Measurements from ENCODE around the gene KIF1A. TPM values are rescaled to one million over a fixed set of nuclear protein-coding genes. Genes with fewer than 3 reads are reported as not detected.
A peak's percentile ranks its signal among the peaks of the same experiment; 100 is the strongest.

The KIF1A gene
- total and polyA plus RNA-seq, 2 of the 13 experiments (the other 11 are each of a cell fraction or from before 2014, with no cell fraction given), result 0.01 TPM; not detected in 1

DNA sequence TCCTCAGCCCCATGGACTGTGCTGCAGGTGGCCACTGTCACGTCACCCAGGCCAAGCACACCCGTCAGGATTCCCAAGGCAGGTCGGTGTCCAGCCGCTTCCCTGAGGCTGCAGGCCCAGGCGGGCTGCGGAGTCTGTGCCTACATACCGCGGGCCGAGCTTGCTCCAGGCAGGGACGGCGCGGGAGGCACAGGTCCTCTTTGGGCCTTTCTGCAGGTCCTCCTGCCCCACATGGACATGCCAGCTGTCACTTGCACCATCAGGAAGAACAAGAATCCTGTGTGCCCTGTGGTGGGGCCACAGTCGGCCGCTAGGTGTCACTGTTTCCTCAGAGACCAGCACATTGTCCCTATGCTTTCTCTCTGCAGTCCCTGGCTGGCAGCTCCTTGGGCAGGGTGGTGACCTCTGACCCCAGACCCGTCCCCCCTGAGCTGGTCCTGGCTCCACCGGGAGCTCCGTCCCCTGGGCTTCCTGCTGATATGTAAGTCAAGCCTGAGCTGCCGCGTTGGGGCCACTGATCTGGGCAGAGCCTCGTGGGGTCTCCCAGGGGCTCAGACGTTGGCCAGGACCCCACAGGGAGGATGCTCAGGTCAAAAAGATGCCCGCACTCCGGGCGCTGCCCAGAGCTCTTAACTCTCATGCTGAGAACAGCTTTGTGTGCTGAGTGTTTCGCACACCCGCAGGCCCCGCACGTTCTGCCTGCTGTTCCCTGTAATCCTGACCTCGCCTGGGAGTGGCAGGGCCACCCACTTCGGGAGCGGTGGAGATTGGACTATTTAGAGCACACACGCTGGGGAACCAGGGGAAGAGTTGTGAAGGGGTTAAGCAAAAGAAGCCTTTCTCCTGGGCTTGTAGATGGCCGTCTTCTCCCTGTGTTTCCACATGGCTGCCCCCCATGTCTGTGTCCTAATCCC is 31.3 kb upstream of the KIF1A start (continued):
- TF ChIP-seq, protein P1, sequence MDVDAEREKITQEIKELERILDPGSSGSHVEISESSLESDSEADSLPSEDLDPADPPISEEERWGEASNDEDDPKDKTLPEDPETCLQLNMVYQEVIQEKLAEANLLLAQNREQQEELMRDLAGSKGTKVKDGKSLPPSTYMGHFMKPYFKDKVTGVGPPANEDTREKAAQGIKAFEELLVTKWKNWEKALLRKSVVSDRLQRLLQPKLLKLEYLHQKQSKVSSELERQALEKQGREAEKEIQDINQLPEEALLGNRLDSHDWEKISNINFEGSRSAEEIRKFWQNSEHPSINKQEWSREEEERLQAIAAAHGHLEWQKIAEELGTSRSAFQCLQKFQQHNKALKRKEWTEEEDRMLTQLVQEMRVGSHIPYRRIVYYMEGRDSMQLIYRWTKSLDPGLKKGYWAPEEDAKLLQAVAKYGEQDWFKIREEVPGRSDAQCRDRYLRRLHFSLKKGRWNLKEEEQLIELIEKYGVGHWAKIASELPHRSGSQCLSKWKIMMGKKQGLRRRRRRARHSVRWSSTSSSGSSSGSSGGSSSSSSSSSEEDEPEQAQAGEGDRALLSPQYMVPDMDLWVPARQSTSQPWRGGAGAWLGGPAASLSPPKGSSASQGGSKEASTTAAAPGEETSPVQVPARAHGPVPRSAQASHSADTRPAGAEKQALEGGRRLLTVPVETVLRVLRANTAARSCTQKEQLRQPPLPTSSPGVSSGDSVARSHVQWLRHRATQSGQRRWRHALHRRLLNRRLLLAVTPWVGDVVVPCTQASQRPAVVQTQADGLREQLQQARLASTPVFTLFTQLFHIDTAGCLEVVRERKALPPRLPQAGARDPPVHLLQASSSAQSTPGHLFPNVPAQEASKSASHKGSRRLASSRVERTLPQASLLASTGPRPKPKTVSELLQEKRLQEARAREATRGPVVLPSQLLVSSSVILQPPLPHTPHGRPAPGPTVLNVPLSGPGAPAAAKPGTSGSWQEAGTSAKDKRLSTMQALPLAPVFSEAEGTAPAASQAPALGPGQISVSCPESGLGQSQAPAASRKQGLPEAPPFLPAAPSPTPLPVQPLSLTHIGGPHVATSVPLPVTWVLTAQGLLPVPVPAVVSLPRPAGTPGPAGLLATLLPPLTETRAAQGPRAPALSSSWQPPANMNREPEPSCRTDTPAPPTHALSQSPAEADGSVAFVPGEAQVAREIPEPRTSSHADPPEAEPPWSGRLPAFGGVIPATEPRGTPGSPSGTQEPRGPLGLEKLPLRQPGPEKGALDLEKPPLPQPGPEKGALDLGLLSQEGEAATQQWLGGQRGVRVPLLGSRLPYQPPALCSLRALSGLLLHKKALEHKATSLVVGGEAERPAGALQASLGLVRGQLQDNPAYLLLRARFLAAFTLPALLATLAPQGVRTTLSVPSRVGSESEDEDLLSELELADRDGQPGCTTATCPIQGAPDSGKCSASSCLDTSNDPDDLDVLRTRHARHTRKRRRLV (CRISPR knock-in tag; IDR thresholded peaks at IDR 0.05), result no peak
- TF ChIP-seq ZKSCAN1 (IDR thresholded peaks at IDR 0.05; ENCODE audit: low read length) (no peak; the same call in 1 of the 2 replicates), JUND (CRISPR knock-in tag; IDR thresholded peaks at IDR 0.05) (no peak), PRMT3 (CRISPR knock-in tag; IDR thresholded peaks at IDR 0.05; ENCODE audit: borderline replicate concordance, low read depth) (no peak), ZSCAN25 (CRISPR knock-in tag; IDR thresholded peaks at IDR 0.05) (peak; percentile 56; the same call in 1 of the 2 replicates), BCLAF1 (IDR thresholded peaks at IDR 0.05) (no peak), ZNF761 (CRISPR knock-in tag; conservative IDR thresholded peaks at IDR 0.05) (no peak), YEATS4 (CRISPR knock-in tag; IDR thresholded peaks at IDR 0.05; ENCODE audit: borderline replicate concordance) (no peak), SMAD1 (CRISPR knock-in tag; IDR thresholded peaks at IDR 0.05; ENCODE audit: borderline replicate concordance, low read depth) (peak; percentile 81; the same call in 1 of the 2 replicates), NR2F2 (IDR thresholded peaks at IDR 0.05; ENCODE audit: borderline replicate concordance, low read depth) (peak; percentile 67; the same call in 1 of the 2 replicates), KAT7 (CRISPR knock-in tag; IDR thresholded peaks at IDR 0.05; ENCODE audit: borderline replicate concordance) (no peak)
- TF ChIP-seq, protein P2, sequence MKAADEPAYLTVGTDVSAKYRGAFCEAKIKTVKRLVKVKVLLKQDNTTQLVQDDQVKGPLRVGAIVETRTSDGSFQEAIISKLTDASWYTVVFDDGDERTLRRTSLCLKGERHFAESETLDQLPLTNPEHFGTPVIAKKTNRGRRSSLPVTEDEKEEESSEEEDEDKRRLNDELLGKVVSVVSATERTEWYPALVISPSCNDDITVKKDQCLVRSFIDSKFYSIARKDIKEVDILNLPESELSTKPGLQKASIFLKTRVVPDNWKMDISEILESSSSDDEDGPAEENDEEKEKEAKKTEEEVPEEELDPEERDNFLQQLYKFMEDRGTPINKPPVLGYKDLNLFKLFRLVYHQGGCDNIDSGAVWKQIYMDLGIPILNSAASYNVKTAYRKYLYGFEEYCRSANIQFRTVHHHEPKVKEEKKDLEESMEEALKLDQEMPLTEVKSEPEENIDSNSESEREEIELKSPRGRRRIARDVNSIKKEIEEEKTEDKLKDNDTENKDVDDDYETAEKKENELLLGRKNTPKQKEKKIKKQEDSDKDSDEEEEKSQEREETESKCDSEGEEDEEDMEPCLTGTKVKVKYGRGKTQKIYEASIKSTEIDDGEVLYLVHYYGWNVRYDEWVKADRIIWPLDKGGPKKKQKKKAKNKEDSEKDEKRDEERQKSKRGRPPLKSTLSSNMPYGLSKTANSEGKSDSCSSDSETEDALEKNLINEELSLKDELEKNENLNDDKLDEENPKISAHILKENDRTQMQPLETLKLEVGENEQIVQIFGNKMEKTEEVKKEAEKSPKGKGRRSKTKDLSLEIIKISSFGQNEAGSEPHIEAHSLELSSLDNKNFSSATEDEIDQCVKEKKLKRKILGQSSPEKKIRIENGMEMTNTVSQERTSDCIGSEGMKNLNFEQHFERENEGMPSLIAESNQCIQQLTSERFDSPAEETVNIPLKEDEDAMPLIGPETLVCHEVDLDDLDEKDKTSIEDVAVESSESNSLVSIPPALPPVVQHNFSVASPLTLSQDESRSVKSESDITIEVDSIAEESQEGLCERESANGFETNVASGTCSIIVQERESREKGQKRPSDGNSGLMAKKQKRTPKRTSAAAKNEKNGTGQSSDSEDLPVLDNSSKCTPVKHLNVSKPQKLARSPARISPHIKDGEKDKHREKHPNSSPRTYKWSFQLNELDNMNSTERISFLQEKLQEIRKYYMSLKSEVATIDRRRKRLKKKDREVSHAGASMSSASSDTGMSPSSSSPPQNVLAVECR (CRISPR knock-in tag; IDR thresholded peaks at IDR 0.05; ENCODE audit: borderline replicate concordance), result peak; percentile 57; the same call in 1 of the 2 replicates
- TF ChIP-seq, protein P3, sequence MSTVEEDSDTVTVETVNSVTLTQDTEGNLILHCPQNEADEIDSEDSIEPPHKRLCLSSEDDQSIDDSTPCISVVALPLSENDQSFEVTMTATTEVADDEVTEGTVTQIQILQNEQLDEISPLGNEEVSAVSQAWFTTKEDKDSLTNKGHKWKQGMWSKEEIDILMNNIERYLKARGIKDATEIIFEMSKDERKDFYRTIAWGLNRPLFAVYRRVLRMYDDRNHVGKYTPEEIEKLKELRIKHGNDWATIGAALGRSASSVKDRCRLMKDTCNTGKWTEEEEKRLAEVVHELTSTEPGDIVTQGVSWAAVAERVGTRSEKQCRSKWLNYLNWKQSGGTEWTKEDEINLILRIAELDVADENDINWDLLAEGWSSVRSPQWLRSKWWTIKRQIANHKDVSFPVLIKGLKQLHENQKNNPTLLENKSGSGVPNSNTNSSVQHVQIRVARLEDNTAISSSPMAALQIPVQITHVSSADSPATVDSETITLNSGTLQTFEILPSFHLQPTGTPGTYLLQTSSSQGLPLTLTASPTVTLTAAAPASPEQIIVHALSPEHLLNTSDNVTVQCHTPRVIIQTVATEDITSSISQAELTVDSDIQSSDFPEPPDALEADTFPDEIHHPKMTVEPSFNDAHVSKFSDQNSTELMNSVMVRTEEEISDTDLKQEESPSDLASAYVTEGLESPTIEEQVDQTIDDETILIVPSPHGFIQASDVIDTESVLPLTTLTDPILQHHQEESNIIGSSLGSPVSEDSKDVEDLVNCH (CRISPR knock-in tag; IDR thresholded peaks at IDR 0.05), result no peak
